GM19239 (cell line): ENCODE measurements around the gene NR6A1.
A peak's percentile ranks its signal among the peaks of the same experiment; 100 is the strongest.

Experiments
- DNase-seq: peaks from one replicate; pipeline ENCODE4 v3.0.0; 2011; ENCODE audit warnings: low spot score; ENCODE audit not compliant: insufficient read length
- FAIRE-seq: peaks from 2 replicates; lab custom pipeline; 2011; peaks lifted over from hg19 to GRCh38; lab: Jason Lieb, UNC

The NR6A1 gene

GRCh38 chr9:124485201-124485600 lies 285.9 kb downstream of the NR6A1 start:
- DNase-seq (no peak), FAIRE-seq (no peak)

- DNase-seq = no peak
- FAIRE-seq = no peak
These were observed 287.6 kb downstream of the NR6A1 start for GRCh38 chr9:124483481-124483880.

GRCh38 chr9:124482431-124483031 lies 288.6 kb downstream of the NR6A1 start:
- DNase-seq (no peak), FAIRE-seq (no peak)

DNA sequence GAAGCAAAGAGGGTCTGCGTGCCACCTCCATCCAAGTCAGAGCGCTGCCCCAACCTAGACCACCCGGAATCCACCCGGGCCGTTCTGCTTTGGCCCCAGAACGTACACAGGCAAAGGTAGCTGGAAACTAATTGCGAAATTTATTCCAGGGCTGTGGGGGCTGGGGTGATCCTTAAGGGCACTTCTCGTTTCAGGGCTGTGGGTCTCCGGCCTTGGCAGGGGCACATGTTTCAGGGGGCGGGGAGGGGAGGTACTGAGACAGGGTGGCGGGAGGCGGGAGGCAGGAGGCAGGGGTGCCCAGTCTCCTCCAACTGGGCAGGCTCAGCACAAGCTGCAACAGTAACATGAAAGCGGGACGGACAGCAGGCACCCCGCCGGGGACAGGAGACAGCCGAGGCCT lies 290.0 kb downstream of the NR6A1 start:
- no peak for DNase-seq
- no peak for FAIRE-seq

- FAIRE-seq = no peak
- DNase-seq = peak; percentile 80
These were observed 290.5 kb downstream of the NR6A1 start for GRCh38 chr9:124480621-124480981.

DNA sequence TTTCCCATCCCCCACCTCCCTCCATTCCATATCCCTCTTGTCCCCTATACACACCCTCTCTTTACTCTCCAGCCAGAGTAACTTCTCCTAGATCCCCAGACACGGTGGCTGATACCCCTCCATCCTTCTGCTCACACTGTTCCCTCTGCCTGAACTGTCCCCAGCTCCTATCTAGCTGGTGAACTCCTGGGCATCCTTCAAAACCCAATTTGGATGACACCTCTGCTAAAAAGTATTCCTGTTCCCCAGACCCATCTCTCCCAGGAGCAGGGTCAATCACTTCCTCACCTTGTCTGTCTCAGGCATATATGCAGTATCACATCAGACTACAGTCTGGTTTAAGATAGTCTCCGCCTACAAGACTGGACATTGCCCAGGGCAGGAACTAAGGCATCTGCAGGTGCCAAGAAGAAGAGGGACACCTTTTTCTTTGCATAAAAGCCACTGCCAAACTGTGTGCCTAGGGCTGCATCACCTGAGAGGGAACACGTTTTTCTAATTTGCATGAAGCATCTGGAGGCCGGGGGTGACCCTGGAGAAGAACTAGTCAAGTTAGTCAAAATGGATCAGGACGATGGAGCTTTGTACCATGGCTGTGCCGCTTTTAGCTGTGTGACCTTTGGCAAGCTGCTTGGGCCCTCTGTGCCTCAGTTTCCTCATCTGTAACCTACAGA lies 291.0 kb downstream of the NR6A1 start:
- no peak for FAIRE-seq
- no peak for DNase-seq

- FAIRE-seq = no peak
- no peak for DNase-seq
These were observed 291.7 kb downstream of the NR6A1 start for GRCh38 chr9:124479371-124479770.

DNA sequence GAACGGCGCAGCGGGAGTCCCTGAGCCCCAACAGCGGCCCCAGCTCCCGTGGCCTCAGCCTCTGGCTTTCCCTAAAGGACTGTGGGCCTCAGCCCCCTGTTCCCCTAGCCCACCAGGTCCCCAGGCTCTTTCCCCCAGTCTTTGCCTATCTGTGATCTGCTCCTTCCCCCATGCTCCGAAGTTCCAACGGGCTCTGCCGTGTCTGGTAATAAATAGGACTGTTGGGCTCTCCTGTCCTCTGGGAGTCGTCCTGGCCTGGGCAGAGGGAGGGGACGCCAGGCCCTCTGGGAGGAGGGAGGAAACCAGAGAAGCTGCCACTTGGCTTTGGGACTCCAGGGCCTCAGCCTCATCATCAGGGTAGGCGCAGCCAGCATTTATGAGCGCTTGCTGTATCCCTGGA lies 292.8 kb downstream of the NR6A1 start:
- FAIRE-seq = no peak
- no peak for DNase-seq

GRCh38 chr9:124477648-124478285 lies 293.3 kb downstream of the NR6A1 start:
- DNase-seq (no peak), FAIRE-seq (no peak)

DNA sequence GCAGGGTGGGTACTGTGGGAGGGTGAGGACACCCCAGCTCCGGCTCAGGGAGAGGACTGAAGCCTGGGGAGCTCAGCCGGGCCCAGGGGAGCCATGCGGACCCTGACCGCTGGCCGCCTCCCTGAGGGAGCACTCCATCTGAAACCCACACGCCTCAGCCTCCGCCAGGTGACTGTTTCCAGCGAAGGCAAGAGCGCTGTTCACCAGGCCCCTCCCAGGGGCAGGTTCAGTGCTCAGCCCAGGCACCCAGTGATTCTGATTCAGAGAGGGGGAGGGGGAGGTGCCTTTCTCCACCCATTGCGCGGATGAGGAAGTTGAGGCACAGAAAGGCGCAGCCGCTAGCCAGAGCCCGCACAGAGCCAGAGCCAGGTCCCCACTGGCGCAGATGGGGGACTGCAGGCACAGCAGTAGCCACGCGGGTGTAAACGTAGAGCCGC lies 293.9 kb downstream of the NR6A1 start:
- FAIRE-seq = no peak

GRCh38 chr9:124475868-124476690 lies 295.0 kb downstream of the NR6A1 start:
- FAIRE-seq = no peak
- no peak for DNase-seq

More for the DNA sequence above, 293.9 kb downstream of the NR6A1 start:
- DNase-seq = no peak

GRCh38 chr9:124475158-124475867 lies 295.8 kb downstream of the NR6A1 start:
- no peak for FAIRE-seq
- no peak for DNase-seq

- no peak for FAIRE-seq
- no peak for DNase-seq
These were observed 297.0 kb downstream of the NR6A1 start for GRCh38 chr9:124474151-124474550.

DNA sequence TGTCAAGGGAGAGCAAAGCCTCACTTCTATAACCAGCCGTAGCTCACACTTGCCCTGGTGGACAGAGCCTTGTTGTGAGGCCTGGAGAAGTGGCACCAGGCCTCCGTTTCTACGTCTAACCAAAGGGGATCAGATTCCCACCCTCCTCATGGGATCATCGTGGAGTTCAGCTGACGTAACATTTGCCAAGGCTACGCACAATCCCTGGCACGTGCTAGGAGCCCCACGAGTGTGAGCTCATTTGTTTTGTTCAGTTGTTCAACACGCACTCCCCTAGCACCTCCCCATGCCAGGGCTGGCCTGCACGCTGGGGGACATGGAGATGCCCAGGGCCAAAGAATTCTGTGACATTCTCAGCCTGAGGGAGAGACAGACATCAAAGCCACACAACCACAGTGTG lies 297.8 kb downstream of the NR6A1 start:
- FAIRE-seq = no peak

GRCh38 chr9:124472770-124473169 lies 298.3 kb downstream of the NR6A1 start:
- FAIRE-seq = no peak
- DNase-seq = no peak

More for the DNA sequence above, 297.8 kb downstream of the NR6A1 start:
- no peak for DNase-seq

- FAIRE-seq (no peak), DNase-seq (no peak)
These were observed 299.4 kb downstream of the NR6A1 start for GRCh38 chr9:124471761-124472160.

- FAIRE-seq (no peak), DNase-seq (no peak)
These were observed 300.4 kb downstream of the NR6A1 start for GRCh38 chr9:124470726-124471125.

GRCh38 chr9:124470306-124470705 lies 300.8 kb downstream of the NR6A1 start:
- FAIRE-seq (no peak), DNase-seq (no peak)

DNA sequence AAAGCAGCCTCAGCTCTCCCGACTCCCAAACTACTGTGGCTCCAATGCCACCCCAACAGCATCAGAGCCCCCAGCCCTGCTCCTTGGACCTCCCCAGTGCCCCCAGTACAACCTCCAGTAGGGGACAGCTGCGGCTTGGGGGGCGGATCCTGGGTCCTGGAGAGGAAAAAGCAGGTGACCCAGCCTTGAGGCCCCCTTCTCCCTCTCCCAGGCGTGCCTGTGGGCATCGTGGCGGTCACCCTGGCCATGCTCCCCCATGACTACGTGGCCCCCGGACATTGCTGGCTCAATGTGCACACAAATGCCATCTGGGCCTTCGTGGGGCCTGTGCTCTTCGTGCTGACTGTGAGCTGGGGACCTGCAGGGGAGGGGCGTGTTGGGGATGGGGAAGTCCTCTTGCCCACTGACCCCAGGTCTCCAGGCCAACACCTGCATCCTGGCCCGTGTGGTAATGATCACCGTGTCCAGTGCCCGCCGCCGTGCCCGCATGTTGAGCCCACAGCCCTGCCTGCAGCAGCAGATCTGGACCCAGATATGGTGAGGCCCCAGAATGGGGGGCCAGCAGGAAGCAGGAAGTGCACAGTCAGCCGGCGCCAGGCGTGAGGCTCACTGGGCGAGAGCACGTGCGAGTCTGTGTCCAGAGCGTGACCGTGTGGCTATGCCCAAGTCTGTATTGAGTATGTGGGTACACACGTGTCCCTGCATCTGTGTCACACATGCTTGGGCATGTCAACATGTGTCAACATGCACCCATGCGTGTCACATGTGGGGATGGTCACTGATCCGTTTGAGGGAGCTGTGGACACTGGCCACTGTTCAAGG lies 301.9 kb downstream of the NR6A1 start:
- DNase-seq (no peak), FAIRE-seq (no peak)
